Prostate gland (tissue), 2 donors: ENCODE measurements around the gene MUC20. TPM values are rescaled to one million over a fixed set of nuclear protein-coding genes. Genes with fewer than 3 reads are reported as not detected.
"Not testable (repeated sequence)": the region's sequence is repeated elsewhere in the genome, so short reads cannot be mapped to it uniquely, and the experiment has no call there.

Experiments
- DNase-seq: peaks from one replicate; pipeline ENCODE4 v3.0.0-alpha.2; 2019; ENCODE audit warnings: low spot score
- H3K27ac ChIP-seq, 2 donors: fragments of 200-600 bp; sonication (generic); 2 replicates each; pipeline ENCODE4 v1.5.1; 2017 to 2019
- H3K27me3 ChIP-seq: fragments of 200-600 bp; sonication (generic); replicated peaks from 2 replicates; pipeline ENCODE4 v1.5.1; 2019; ENCODE audit not compliant: insufficient read depth
- H3K36me3 ChIP-seq, 2 donors: fragments of 200-600 bp; sonication (generic); 1 replicate in 1 of 2; 2 replicates in 1 of 2; pipeline versions ENCODE4 v1.5.1 to v1.8.1; 2017 to 2019
- H3K4me1 ChIP-seq: fragments of 200-600 bp; sonication (generic); replicated peaks from 2 replicates; pipeline ENCODE4 v1.5.1; 2019
- H3K4me3 ChIP-seq, 2 donors: fragments of 200-600 bp; sonication (generic); 2 replicates each; pipeline ENCODE4 v1.5.1; 2017 to 2019
- H3K9me3 ChIP-seq: fragments of 200-600 bp; sonication (generic); 2 replicates; pipeline ENCODE4 v1.5.1; 2017
- CTCF ChIP-seq, 4 experiments: fragments of 200-600 bp in 2 of 4; fragments of 450-650 bp in 2 of 4; sonication (generic) in 2 of 4; IDR thresholded peaks; 1 replicate in 3 of 4; 2 replicates in 1 of 4; pipeline ENCODE4 v1.5.1; 2016 to 2019; ENCODE audit warnings: antibody characterized with exemption in 4 of 4, mild to moderate bottlenecking in 2 of 4, moderate library complexity in 2 of 4
- POLR2A ChIP-seq: fragments of 450-650 bp; IDR thresholded peaks from one replicate; pipeline ENCODE4 v1.6.1; 2016; ENCODE audit warnings: antibody characterized with exemption, mild to moderate bottlenecking
- POLR2AphosphoS5 ChIP-seq: sonication (generic); formaldehyde crosslinking; IDR thresholded peaks from one replicate; pipeline ENCODE4 v1.6.1; 2017; ENCODE audit warnings: antibody characterized with exemption
- WGBS: methylation state at CpG from one replicate; pipeline ENCODE4 v1.1.5; 2018; 5-methylcytosine and 5-hydroxymethylcytosine counted together
- intact Hi-C: fragments of 100-400 bp; cut with DNase I; formaldehyde crosslinking; loops from one replicate; pipeline ENCODE4 v1.14.2; 2022
- total RNA-seq, 2 donors: library from RNA; depleted of rRNA; stranded (reverse); fragments of >200 nt; gene quantifications; one replicate each; pipeline ENCODE4 v1.1.0, GENCODE V29; 2016

The MUC20 gene
- total RNA-seq, 2 donors from 2014 or later, result 17.9 to 49.0 TPM

GRCh38 chr3:195725916-195726740, 5.3 kb downstream of the MUC20 start:
- H3K27me3 ChIP-seq, H3K4me1 ChIP-seq, intact Hi-C loops, H3K27ac ChIP-seq, H3K36me3 ChIP-seq, H3K4me3 ChIP-seq, DNase-seq, H3K9me3 ChIP-seq: not testable (repeated sequence)
- WGBS, result 88% methylated on average over 31 of the region's 32 CpGs

- Histone ChIP-seq H3K4me3 (no peak overlapping the region), H3K4me1 (peaks cover 4% of the 10 kb centered on the region), H3K9me3 (no peaks in the 10 kb centered on the region), H3K27me3 (no peaks in the 10 kb centered on the region), H3K27ac (peak overlapping the region in 1 of 2 donors; percentile 9), H3K36me3 (no peaks in the 10 kb centered on the region)
- DNase-seq, result no peak
- intact Hi-C loops, result no loop called here
- WGBS, result 39% methylated on average over 7 of the region's 7 CpGs
- TF ChIP-seq CTCF (IDR thresholded peaks at IDR 0.05) (no peak), POLR2A (no peak), POLR2AphosphoS5 (no peak)
Measured at GRCh38 chr3:195727606-195728195, 6.9 kb downstream of the MUC20 start.

- H3K27ac ChIP-seq, intact Hi-C loops, DNase-seq, H3K36me3 ChIP-seq, H3K9me3 ChIP-seq, H3K4me1 ChIP-seq, H3K4me3 ChIP-seq, H3K27me3 ChIP-seq: not testable (repeated sequence)
- 58% methylated on average over 5 of the region's 5 CpGs for WGBS
Measured at GRCh38 chr3:195728789-195729188, 8.0 kb downstream of the MUC20 start.

- Histone ChIP-seq H3K4me1 (peaks cover 4% of the 10 kb centered on the region), H3K9me3 (no peaks in the 10 kb centered on the region), H3K27ac (no peak overlapping the region), H3K36me3 (no peaks in the 10 kb centered on the region), H3K4me3 (no peak overlapping the region), H3K27me3 (no peaks in the 10 kb centered on the region)
- TF ChIP-seq CTCF (IDR thresholded peaks at IDR 0.05) (no peak), POLR2A (no peak), POLR2AphosphoS5 (no peak)
- 89% methylated on average over 18 of the region's 18 CpGs for WGBS
- intact Hi-C loops, result no loop called here
- DNase-seq, result no peak
Measured at GRCh38 chr3:195729476-195730251, 8.9 kb downstream of the MUC20 start.

GRCh38 chr3:195731356-195731905, 10.7 kb downstream of the MUC20 start:
- no peak overlapping the region for H3K27ac ChIP-seq
- H3K27me3 ChIP-seq, result no peaks in the 10 kb centered on the region
- no peaks in the 10 kb centered on the region for H3K9me3 ChIP-seq
- no peak overlapping the region for H3K4me3 ChIP-seq
- 88% methylated on average over 11 of the region's 11 CpGs for WGBS
- intact Hi-C loops, result no loop called here
- H3K36me3 ChIP-seq, result no peaks in the 10 kb centered on the region
- H3K4me1 ChIP-seq, result peaks cover 4% of the 10 kb centered on the region
- TF ChIP-seq POLR2AphosphoS5 (no peak), POLR2A (no peak), CTCF (IDR thresholded peaks at IDR 0.05) (no peak)
- DNase-seq, result no peak
